Measurements from ENCODE around the gene VSIG10L. TPM values are rescaled to one million over a fixed set of nuclear protein-coding genes. Genes with fewer than 3 reads are reported as not detected.

The VSIG10L gene
- total and polyA plus RNA-seq, 4 experiments from 2014 or later, result 0.17 to 0.26 (median 0.22) TPM; not detected in 1

DNA sequence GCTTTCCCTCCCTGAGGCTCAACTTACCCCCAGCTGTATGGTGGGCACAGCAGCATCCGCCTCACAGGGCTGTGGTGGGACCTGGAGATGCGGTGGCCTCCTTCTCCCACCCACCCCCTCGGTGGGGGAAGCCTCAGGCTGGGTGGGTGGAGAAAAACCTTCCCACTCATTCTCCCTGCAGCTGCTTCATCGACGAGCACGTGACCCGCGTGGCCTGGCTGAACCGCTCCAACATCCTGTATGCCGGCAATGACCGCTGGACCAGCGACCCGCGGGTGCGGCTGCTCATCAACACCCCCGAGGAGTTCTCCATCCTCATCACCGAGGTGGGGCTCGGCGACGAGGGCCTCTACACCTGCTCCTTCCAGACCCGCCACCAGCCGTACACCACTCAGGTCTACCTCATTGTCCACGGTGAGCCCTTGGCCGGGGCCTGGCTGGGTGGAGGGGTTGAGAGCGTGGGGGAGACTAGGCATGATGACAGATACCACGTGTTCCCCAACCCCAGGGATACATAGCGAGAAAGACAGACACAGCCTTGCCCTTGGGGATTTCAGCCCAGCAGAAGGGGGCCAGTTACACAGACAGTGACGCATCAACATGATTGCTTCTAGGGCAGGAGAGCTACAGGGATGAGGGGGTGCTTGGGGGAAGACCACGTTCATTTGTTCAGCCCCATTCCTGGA lies 18.3 kb downstream of the VSIG10L start:
- Histone ChIP-seq H3K4me3 (ENCODE audit: low read length in 2 of 2) (no peak overlapping the region), H3K27me3 (ENCODE audit: insufficient read depth, low read length) (peaks cover 19% of the 10 kb centered on the region), H3K36me3 (ENCODE audit: insufficient read depth, low read length) (no peaks in the 10 kb centered on the region), H3K4me1 (ENCODE audit: insufficient read depth, low read length) (peaks cover 9% of the 10 kb centered on the region), H3K27ac (ENCODE audit: low read depth, low read length) (no peak overlapping the region), H3K9me3 (ENCODE audit: control insufficient read depth in 1 of 2, low read length in 2 of 2) (no peaks in the 10 kb centered on the region)
- H3K27me3 Mint-ChIP-seq, result peaks cover 29 to 37% of the 10 kb centered on the region in 2 donors
- intact Hi-C loops (cut with micrococcal nuclease), result no loop called here
- no peak overlapping the region for H3K4me3 Mint-ChIP-seq
- H3K9me3 Mint-ChIP-seq, result no peaks in the 10 kb centered on the region
- no peaks in the 10 kb centered on the region for H3K36me3 Mint-ChIP-seq
- H3K27ac Mint-ChIP-seq, result no peak overlapping the region
- ChIA-PET CTCF (ENCODE audit: partially characterized antibody) (no interaction called here), POLR2A (ENCODE audit: partially characterized antibody) (no interaction called here)
- no peak for DNase-seq
- H3K4me1 Mint-ChIP-seq, result peaks cover 4 to 17% (median 4%) of the 10 kb centered on the region in 4 donors

- Histone ChIP-seq H3K9me3 (ENCODE audit: control insufficient read depth in 1 of 2, low read length in 2 of 2) (no peaks in the 10 kb centered on the region), H3K36me3 (ENCODE audit: insufficient read depth, low read length) (no peaks in the 10 kb centered on the region), H3K27me3 (ENCODE audit: insufficient read depth, low read length) (peaks cover 8% of the 10 kb centered on the region), H3K4me1 (ENCODE audit: insufficient read depth, low read length) (no peaks in the 10 kb centered on the region), H3K27ac (ENCODE audit: low read depth, low read length) (no peak overlapping the region), H3K4me3 (ENCODE audit: low read length in 2 of 2) (no peak overlapping the region)
- H3K27ac Mint-ChIP-seq, result no peak overlapping the region
- peaks cover 26 to 31% of the 10 kb centered on the region in 2 donors for H3K27me3 Mint-ChIP-seq
- H3K9me3 Mint-ChIP-seq, result no peaks in the 10 kb centered on the region
- H3K36me3 Mint-ChIP-seq, result no peaks in the 10 kb centered on the region
- CTCF ChIA-PET (ENCODE audit: partially characterized antibody), result no interaction called here
- H3K4me3 Mint-ChIP-seq, result no peak overlapping the region
- DNase-seq, result no peak
- H3K4me1 Mint-ChIP-seq, result peaks cover 0 to 6% (median 0%) of the 10 kb centered on the region in 4 donors
- intact Hi-C loops (cut with micrococcal nuclease), result no loop called here
- POLR2A ChIA-PET (ENCODE audit: partially characterized antibody), result no interaction called here
These were observed 20.1 kb downstream of the VSIG10L start for GRCh38 chr19:51321799-51322198.

- ChIA-PET CTCF (ENCODE audit: partially characterized antibody) (no interaction called here), POLR2A (ENCODE audit: partially characterized antibody) (no interaction called here)
- no peak overlapping the region for H3K27ac Mint-ChIP-seq
- peaks cover 19 to 23% of the 10 kb centered on the region in 2 donors for H3K27me3 Mint-ChIP-seq
- H3K4me3 Mint-ChIP-seq, result no peak overlapping the region
- no peak for DNase-seq
- intact Hi-C loops (cut with micrococcal nuclease), result no loop called here
- H3K4me1 ChIP-seq (ENCODE audit: insufficient read depth, low read length), result no peaks in the 10 kb centered on the region
- H3K36me3 ChIP-seq (ENCODE audit: insufficient read depth, low read length), result no peaks in the 10 kb centered on the region
- H3K9me3 ChIP-seq (ENCODE audit: control insufficient read depth in 1 of 2, low read length in 2 of 2), result no peaks in the 10 kb centered on the region
- no peaks in the 10 kb centered on the region for H3K36me3 Mint-ChIP-seq
- H3K27ac ChIP-seq (ENCODE audit: low read depth, low read length), result no peak overlapping the region
- H3K27me3 ChIP-seq (ENCODE audit: insufficient read depth, low read length), result peaks cover 8% of the 10 kb centered on the region
- no peak overlapping the region for H3K4me3 ChIP-seq (ENCODE audit: low read length in 2 of 2)
- H3K9me3 Mint-ChIP-seq, result peaks cover 0 to 2% (median 0%) of the 10 kb centered on the region in 8 donors
- peaks cover 0 to 3% (median 1%) of the 10 kb centered on the region in 4 donors for H3K4me1 Mint-ChIP-seq
These were observed 21.7 kb downstream of the VSIG10L start for GRCh38 chr19:51320280-51320657.

- no peaks in the 10 kb centered on the region for H3K36me3 ChIP-seq (ENCODE audit: insufficient read depth, low read length)
- CTCF ChIA-PET (ENCODE audit: partially characterized antibody), result no interaction called here
- H3K27me3 ChIP-seq (ENCODE audit: insufficient read depth, low read length), result peaks cover 8% of the 10 kb centered on the region
- Mint-ChIP-seq H3K9me3 (peaks cover 0 to 7% (median 0%) of the 10 kb centered on the region in 8 donors), H3K36me3 (no peaks in the 10 kb centered on the region), H3K4me3 (no peak overlapping the region), H3K27ac (no peak overlapping the region), H3K4me1 (peaks cover 0 to 4% (median 1%) of the 10 kb centered on the region in 4 donors), H3K27me3 (peaks cover 20 to 23% of the 10 kb centered on the region in 2 donors)
- no peak overlapping the region for H3K4me3 ChIP-seq (ENCODE audit: low read length in 2 of 2)
- H3K27ac ChIP-seq (ENCODE audit: low read depth, low read length), result no peak overlapping the region
- POLR2A ChIA-PET (ENCODE audit: partially characterized antibody), result no interaction called here
- H3K4me1 ChIP-seq (ENCODE audit: insufficient read depth, low read length), result no peaks in the 10 kb centered on the region
- intact Hi-C loops (cut with micrococcal nuclease), result no loop called here
- H3K9me3 ChIP-seq (ENCODE audit: control insufficient read depth in 1 of 2, low read length in 2 of 2), result no peaks in the 10 kb centered on the region
- DNase-seq, result no peak
These were observed 22.2 kb downstream of the VSIG10L start for GRCh38 chr19:51319649-51320279.

DNA sequence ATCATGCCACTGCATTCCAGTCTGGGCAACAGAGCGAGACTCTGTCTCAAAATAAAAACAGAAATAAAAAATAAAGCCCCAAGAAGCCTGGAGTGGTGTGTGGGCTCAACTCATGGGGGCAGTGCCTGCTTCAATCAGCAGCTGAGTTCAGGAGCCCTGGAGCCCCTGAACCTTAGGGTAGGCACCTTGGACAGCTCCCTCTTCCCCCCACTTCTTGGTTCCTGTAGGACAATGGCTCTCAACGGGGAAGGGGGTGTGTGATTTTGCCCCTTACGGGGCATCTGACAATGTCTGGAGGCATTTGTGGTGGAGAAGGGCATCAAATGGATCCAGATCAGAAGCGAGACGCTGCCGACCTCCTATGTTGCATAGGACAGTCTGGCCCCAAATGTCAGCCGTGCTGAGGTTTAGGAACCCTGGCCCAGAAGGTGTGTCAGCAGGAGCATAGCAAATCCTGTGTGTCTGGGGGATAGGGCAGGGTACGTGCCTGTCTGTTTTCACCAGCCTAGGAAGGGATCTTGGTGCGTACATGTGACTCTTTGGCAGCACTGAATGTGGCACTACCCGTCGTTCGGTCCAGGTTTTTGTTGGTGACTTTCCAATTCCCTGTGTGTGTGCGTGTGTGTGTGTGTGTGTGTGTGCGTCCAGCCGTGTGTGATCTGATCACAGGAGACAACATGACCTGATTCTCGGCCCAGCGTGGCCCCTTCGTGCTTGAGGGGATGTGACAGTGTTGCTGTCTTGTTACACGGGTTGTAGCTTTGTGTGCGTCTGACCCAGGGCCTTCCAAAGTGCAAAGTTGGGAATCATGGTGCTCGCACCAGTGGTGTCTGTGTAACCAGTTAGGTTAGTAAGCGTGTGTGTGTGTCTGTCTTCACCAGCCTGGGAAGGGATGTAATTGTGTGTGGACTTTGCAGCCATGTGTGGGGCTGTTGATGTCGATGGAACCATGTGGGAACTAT lies 23.0 kb downstream of the VSIG10L start:
- Mint-ChIP-seq H3K27ac (no peak overlapping the region), H3K36me3 (no peaks in the 10 kb centered on the region), H3K9me3 (peaks cover 0 to 7% (median 0%) of the 10 kb centered on the region in 8 donors), H3K27me3 (peaks cover 20 to 21% of the 10 kb centered on the region in 2 donors), H3K4me1 (peaks cover 0 to 4% (median 1%) of the 10 kb centered on the region in 4 donors), H3K4me3 (no peak overlapping the region)
- peaks cover 2% of the 10 kb centered on the region for H3K27me3 ChIP-seq (ENCODE audit: insufficient read depth, low read length)
- no peak for DNase-seq
- intact Hi-C loops (cut with micrococcal nuclease), result no loop called here
- H3K27ac ChIP-seq (ENCODE audit: low read depth, low read length), result no peak overlapping the region
- H3K4me1 ChIP-seq (ENCODE audit: insufficient read depth, low read length), result no peaks in the 10 kb centered on the region
- no peak overlapping the region for H3K4me3 ChIP-seq (ENCODE audit: low read length in 2 of 2)
- ChIA-PET CTCF (ENCODE audit: partially characterized antibody) (interaction anchor here (0.7 kb wide), 1 partner anchor 330 kb away, joined by 3 read pairs; no protein-coding TSS in a partner anchor), POLR2A (ENCODE audit: partially characterized antibody) (no interaction called here)
- H3K36me3 ChIP-seq (ENCODE audit: insufficient read depth, low read length), result no peaks in the 10 kb centered on the region
- no peaks in the 10 kb centered on the region for H3K9me3 ChIP-seq (ENCODE audit: control insufficient read depth in 1 of 2, low read length in 2 of 2)

DNA sequence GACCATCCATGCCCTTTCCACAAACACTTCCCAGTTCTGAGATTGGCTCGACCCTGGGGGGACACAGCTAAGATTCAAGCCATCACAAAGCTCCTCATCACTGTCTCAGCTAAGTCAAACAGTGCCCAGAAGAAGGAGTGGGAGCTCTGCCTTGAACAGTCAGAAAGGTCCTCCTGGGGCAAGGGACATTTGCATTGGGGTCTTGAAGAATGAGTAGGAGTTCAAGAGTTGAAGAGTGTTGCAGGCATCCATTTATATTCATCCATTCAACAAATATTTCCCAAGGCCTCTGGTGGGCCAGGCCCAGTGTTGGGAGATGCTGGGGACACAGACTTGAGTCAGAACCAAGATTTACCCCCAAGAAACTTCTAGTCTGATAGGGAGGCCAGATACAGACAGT lies 24.0 kb downstream of the VSIG10L start:
- POLR2A ChIA-PET (ENCODE audit: partially characterized antibody), result no interaction called here
- Histone ChIP-seq H3K36me3 (ENCODE audit: insufficient read depth, low read length) (no peaks in the 10 kb centered on the region), H3K4me1 (ENCODE audit: insufficient read depth, low read length) (no peaks in the 10 kb centered on the region), H3K4me3 (ENCODE audit: low read length in 2 of 2) (no peak overlapping the region), H3K27me3 (ENCODE audit: insufficient read depth, low read length) (no peaks in the 10 kb centered on the region), H3K27ac (ENCODE audit: low read depth, low read length) (no peak overlapping the region), H3K9me3 (ENCODE audit: control insufficient read depth in 1 of 2, low read length in 2 of 2) (no peaks in the 10 kb centered on the region)
- Mint-ChIP-seq H3K4me3 (no peak overlapping the region), H3K27ac (no peak overlapping the region), H3K4me1 (peaks cover 0 to 4% (median 4%) of the 10 kb centered on the region in 4 donors), H3K36me3 (no peaks in the 10 kb centered on the region), H3K27me3 (peaks cover 21 to 23% of the 10 kb centered on the region in 2 donors), H3K9me3 (peaks cover 0 to 10% (median 0%) of the 10 kb centered on the region in 8 donors)
- CTCF ChIA-PET (ENCODE audit: partially characterized antibody), result no interaction called here
- intact Hi-C loops (cut with micrococcal nuclease), result no loop called here
- DNase-seq, result no peak

DNA sequence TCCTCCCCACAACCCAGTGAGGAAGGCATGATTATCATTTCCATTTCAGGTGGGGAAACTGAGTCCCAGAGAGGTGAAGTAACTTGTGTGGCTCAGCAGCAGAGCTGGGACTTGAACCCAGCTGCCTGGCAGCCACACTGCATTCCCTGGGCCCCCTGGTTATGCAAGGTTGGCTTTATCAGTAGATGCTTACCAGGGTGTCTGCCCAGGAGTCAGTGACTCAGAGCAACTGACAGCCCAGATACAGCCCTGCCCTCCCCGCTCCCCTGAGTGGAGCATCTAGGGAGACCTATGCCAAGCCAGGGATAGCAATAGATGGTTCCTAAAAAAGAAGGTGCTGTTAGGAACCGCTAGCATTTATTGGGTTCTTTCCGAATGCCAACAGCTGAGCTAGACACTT lies 24.6 kb downstream of the VSIG10L start:
- DNase-seq, result no peak
- Mint-ChIP-seq H3K4me1 (peaks cover 2 to 4% (median 4%) of the 10 kb centered on the region in 4 donors), H3K9me3 (peaks cover 0 to 10% (median 0%) of the 10 kb centered on the region in 8 donors), H3K4me3 (no peak overlapping the region), H3K36me3 (no peaks in the 10 kb centered on the region), H3K27ac (no peak overlapping the region), H3K27me3 (peaks cover 17 to 24% of the 10 kb centered on the region in 2 donors)
- H3K27ac ChIP-seq (ENCODE audit: low read depth, low read length), result no peak overlapping the region
- intact Hi-C loops (cut with micrococcal nuclease), result no loop called here
- H3K27me3 ChIP-seq (ENCODE audit: insufficient read depth, low read length), result no peaks in the 10 kb centered on the region
- ChIA-PET CTCF (ENCODE audit: partially characterized antibody) (no interaction called here), POLR2A (ENCODE audit: partially characterized antibody) (no interaction called here)
- H3K4me3 ChIP-seq (ENCODE audit: low read length in 2 of 2), result no peak overlapping the region
- no peaks in the 10 kb centered on the region for H3K9me3 ChIP-seq (ENCODE audit: control insufficient read depth in 1 of 2, low read length in 2 of 2)
- no peaks in the 10 kb centered on the region for H3K36me3 ChIP-seq (ENCODE audit: insufficient read depth, low read length)
- H3K4me1 ChIP-seq (ENCODE audit: insufficient read depth, low read length), result no peaks in the 10 kb centered on the region
